OCI-LY1 (cell line): ENCODE data around the gene ICAM2.

ENCODE experiments used
- CTCF ChIP-seq: fragments of 200-600 bp; sonication (generic), shearing (Covaris generic); IDR thresholded peaks from 2 replicates; pipeline ENCODE4 v1.5.1; 2017; ENCODE audit warnings: mild to moderate bottlenecking, antibody characterized with exemption, low read length, moderate library complexity, mixed read lengths
- EZH2 ChIP-seq: fragments of 200-600 bp; sonication (generic), shearing (Covaris generic); IDR thresholded peaks from 2 replicates; pipeline ENCODE4 v1.8.0; 2017; ENCODE audit warnings: borderline replicate concordance, mixed run types, mild to moderate bottlenecking, antibody characterized with exemption, low read length, moderate library complexity, mixed read lengths

- TF ChIP-seq EZH2 (no peak), CTCF (no peak)
These were observed 15.3 kb downstream of the ICAM2 start for GRCh38 chr17:64004903-64005733.
